ENCODE measurements around the gene ARL15.

ARL15 gene

GRCh38 chr5:54226215-54226614, 84.2 kb downstream of the ARL15 start:
- DNase-seq (ENCODE audit: low read depth) = no peak
- no peak for TF ChIP-seq CTCF (IDR thresholded peaks at IDR 0.05; ENCODE audit: low read length, missing control alignments)
- no peak overlapping the region for H3K4me3 ChIP-seq (replicated peaks; ENCODE audit: low read depth, low read length)

- DNase-seq (ENCODE audit: low read depth) = peak; percentile 22
- no peak for TF ChIP-seq CTCF (IDR thresholded peaks at IDR 0.05; ENCODE audit: low read length, missing control alignments)
- H3K4me3 ChIP-seq (replicated peaks; ENCODE audit: low read depth, low read length) = no peak overlapping the region
These were observed 86.1 kb downstream of the ARL15 start for GRCh38 chr5:54224103-54224826.

GRCh38 chr5:54222336-54222735, 88.0 kb downstream of the ARL15 start:
- TF ChIP-seq CTCF (IDR thresholded peaks at IDR 0.05; ENCODE audit: low read length, missing control alignments) = no peak
- DNase-seq (ENCODE audit: low read depth) = no peak
- no peak overlapping the region for H3K4me3 ChIP-seq (replicated peaks; ENCODE audit: low read depth, low read length)

GRCh38 chr5:54221135-54221534, 89.2 kb downstream of the ARL15 start:
- TF ChIP-seq CTCF (IDR thresholded peaks at IDR 0.05; ENCODE audit: low read length, missing control alignments) = no peak
- no peak overlapping the region for H3K4me3 ChIP-seq (replicated peaks; ENCODE audit: low read depth, low read length)
- no peak for DNase-seq (ENCODE audit: low read depth)

GRCh38 chr5:54220230-54221040, 89.9 kb downstream of the ARL15 start:
- DNase-seq (ENCODE audit: low read depth) = no peak
- H3K4me3 ChIP-seq (replicated peaks; ENCODE audit: low read depth, low read length) = no peak overlapping the region
- no peak for TF ChIP-seq CTCF (IDR thresholded peaks at IDR 0.05; ENCODE audit: low read length, missing control alignments)

GRCh38 chr5:54217826-54218503, 92.4 kb downstream of the ARL15 start:
- peak; percentile 84 for TF ChIP-seq CTCF (IDR thresholded peaks at IDR 0.05; ENCODE audit: low read length, missing control alignments)
- DNase-seq (ENCODE audit: low read depth) = peak; percentile 90
- no peak overlapping the region for H3K4me3 ChIP-seq (replicated peaks; ENCODE audit: low read depth, low read length)

Data from fibroblast of pulmonary artery (primary cell).